ENCODE measurements around the gene JAKMIP3.

JAKMIP3 gene

GRCh38 chr10:132104471-132105301 lies 38.9 kb downstream of the JAKMIP3 start:
- TF ChIP-seq CTCF (IDR thresholded peaks at IDR 0.05; ENCODE audit: low read depth, low read length, missing control alignments): no peak
- no peak overlapping the region for H3K4me3 ChIP-seq (replicated peaks; ENCODE audit: low read depth, low read length)
- DNase-seq (ENCODE audit: extremely low read depth, low read depth): no peak

GRCh38 chr10:132105302-132105995 lies 39.7 kb downstream of the JAKMIP3 start:
- DNase-seq (ENCODE audit: extremely low read depth, low read depth): no peak
- TF ChIP-seq CTCF (IDR thresholded peaks at IDR 0.05; ENCODE audit: low read depth, low read length, missing control alignments): no peak
- no peak overlapping the region for H3K4me3 ChIP-seq (replicated peaks; ENCODE audit: low read depth, low read length)

GRCh38 chr10:132106431-132106830 lies 40.7 kb downstream of the JAKMIP3 start:
- no peak overlapping the region for H3K4me3 ChIP-seq (replicated peaks; ENCODE audit: low read depth, low read length)
- DNase-seq (ENCODE audit: extremely low read depth, low read depth): no peak
- TF ChIP-seq CTCF (IDR thresholded peaks at IDR 0.05; ENCODE audit: low read depth, low read length, missing control alignments): no peak

GRCh38 chr10:132107186-132107948 lies 41.6 kb downstream of the JAKMIP3 start:
- no peak overlapping the region for H3K4me3 ChIP-seq (replicated peaks; ENCODE audit: low read depth, low read length)
- TF ChIP-seq CTCF (IDR thresholded peaks at IDR 0.05; ENCODE audit: low read depth, low read length, missing control alignments): no peak
- DNase-seq (ENCODE audit: extremely low read depth, low read depth): no peak

GRCh38 chr10:132107949-132108877 lies 42.5 kb downstream of the JAKMIP3 start:
- TF ChIP-seq CTCF (IDR thresholded peaks at IDR 0.05; ENCODE audit: low read depth, low read length, missing control alignments): no peak
- H3K4me3 ChIP-seq (replicated peaks; ENCODE audit: low read depth, low read length): no peak overlapping the region

More at GRCh38 chr10:132107949-132108877, 42.5 kb downstream of the JAKMIP3 start:
- DNase-seq (ENCODE audit: extremely low read depth, low read depth): no peak

All from HFF-Myc (cell line).